ENCODE measurements around the gene KRTAP10-6.
"Not testable (repeated sequence)": the region's sequence is repeated elsewhere in the genome, so short reads cannot be mapped to it uniquely, and the experiment has no call there.

Gene KRTAP10-6

DNA sequence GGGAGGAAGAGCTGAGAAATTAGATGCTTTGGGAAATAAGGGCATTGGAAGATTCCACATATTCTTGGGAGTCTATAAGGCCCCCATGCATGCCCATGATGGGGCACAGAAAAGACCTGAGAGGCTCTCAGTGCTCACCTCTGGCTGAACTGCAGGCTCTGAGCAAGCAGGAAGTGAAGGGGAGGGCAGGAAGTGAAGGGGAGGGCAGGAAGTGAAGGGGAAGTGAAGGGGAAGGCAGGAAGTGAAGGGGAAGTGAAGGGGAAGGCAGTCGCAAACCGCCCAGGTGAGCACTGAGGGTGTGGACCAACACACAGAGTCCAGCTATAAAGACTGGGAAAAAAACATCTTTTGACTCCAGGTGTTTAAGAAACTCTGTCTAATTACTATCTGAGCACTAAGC is 38.1 kb upstream of the KRTAP10-6 start:
- H3K36me3 ChIP-seq (ENCODE audit: control insufficient read depth, insufficient read depth, low read length), result no peaks in the 10 kb centered on the region
- peaks cover 17% of the 10 kb centered on the region for H3K9me3 ChIP-seq (ENCODE audit: control insufficient read depth, low read length)
- peaks cover 18% of the 10 kb centered on the region for H3K4me1 ChIP-seq (ENCODE audit: control insufficient read depth, insufficient read depth, low read length, poor library complexity, severe bottlenecking)
- no peak overlapping the region for H3K27ac ChIP-seq (ENCODE audit: insufficient read depth, low read length, poor library complexity, severe bottlenecking)
- no peak overlapping the region for H3K4me3 ChIP-seq (ENCODE audit: insufficient read depth, low read depth, low read length, poor library complexity, severe bottlenecking)
- H3K27me3 ChIP-seq (replicated peaks; ENCODE audit: control insufficient read depth, insufficient read depth, low read length, poor library complexity, severe bottlenecking), result no peaks in the 10 kb centered on the region
- DNase-seq, result no peak

DNA sequence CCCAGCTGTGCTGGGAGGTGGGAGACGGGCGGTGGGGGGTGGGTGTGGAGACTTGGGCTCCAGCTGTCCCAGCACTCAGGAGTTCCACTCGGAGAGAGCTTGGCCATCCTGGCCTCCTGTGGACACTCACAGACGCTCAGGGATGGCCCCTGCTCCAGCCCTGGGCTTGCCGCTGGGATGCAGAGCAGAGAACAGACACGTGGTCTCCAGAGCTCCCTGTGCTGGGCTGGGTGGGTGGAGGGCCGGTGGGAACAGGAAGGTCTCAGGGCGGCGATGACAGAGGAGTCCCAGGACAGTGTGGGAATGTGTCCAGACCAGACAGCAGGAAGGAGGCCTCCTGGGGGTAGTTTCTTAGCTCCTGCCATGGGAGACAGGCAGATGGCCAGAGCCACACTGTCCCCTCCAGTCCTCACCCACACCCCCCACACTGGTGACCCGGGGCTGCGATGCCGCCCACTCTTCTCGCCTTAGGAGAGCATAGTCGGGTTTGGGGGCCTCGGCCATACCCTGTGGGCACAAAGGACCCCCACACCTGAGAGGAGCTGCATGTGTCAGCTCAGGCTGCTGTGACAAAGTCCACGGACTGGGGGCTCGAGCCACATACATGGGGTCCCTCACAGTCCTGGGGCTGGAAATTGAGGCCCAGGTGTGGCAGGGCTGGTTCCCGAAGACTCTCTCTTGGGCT is 36.5 kb upstream of the KRTAP10-6 start:
- no peak overlapping the region for H3K4me3 ChIP-seq (ENCODE audit: insufficient read depth, low read depth, low read length, poor library complexity, severe bottlenecking)
- DNase-seq, result no peak
- peaks cover 18% of the 10 kb centered on the region for H3K4me1 ChIP-seq (ENCODE audit: control insufficient read depth, insufficient read depth, low read length, poor library complexity, severe bottlenecking)
- no peaks in the 10 kb centered on the region for H3K27me3 ChIP-seq (replicated peaks; ENCODE audit: control insufficient read depth, insufficient read depth, low read length, poor library complexity, severe bottlenecking)
- no peak overlapping the region for H3K27ac ChIP-seq (ENCODE audit: insufficient read depth, low read length, poor library complexity, severe bottlenecking)
- peaks cover 24% of the 10 kb centered on the region for H3K9me3 ChIP-seq (ENCODE audit: control insufficient read depth, low read length)
- H3K36me3 ChIP-seq (ENCODE audit: control insufficient read depth, insufficient read depth, low read length), result no peaks in the 10 kb centered on the region

DNA sequence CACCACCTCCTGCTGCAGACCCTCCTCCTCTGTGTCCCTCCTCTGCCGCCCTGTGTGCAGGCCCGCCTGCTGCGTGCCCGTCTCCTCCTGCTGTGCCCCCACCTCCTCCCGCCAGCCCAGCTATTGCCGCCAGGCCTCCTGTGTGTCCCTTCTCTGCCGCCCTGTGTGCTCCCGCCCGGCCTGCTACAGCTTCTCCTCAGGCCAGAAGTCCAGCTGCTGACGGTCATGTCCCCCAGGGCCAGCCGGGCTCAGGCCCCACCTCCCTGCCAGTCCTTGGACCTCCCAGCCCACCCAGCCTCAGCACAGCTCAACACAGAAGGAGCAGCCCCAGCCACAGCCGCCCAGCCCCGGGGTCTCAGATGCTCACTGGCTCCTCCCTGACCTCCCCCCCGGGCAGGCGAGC is 35.5 kb upstream of the KRTAP10-6 start:
- H3K27ac ChIP-seq (ENCODE audit: insufficient read depth, low read length, poor library complexity, severe bottlenecking); H3K4me3 ChIP-seq (ENCODE audit: insufficient read depth, low read depth, low read length, poor library complexity, severe bottlenecking); DNase-seq; H3K36me3 ChIP-seq (ENCODE audit: control insufficient read depth, insufficient read depth, low read length); H3K27me3 ChIP-seq (replicated peaks; ENCODE audit: control insufficient read depth, insufficient read depth, low read length, poor library complexity, severe bottlenecking): not testable (repeated sequence)
- Histone ChIP-seq H3K9me3 (ENCODE audit: control insufficient read depth, low read length) (peaks cover 24% of the 10 kb centered on the region), H3K4me1 (ENCODE audit: control insufficient read depth, insufficient read depth, low read length, poor library complexity, severe bottlenecking) (peaks cover 18% of the 10 kb centered on the region)

DNA sequence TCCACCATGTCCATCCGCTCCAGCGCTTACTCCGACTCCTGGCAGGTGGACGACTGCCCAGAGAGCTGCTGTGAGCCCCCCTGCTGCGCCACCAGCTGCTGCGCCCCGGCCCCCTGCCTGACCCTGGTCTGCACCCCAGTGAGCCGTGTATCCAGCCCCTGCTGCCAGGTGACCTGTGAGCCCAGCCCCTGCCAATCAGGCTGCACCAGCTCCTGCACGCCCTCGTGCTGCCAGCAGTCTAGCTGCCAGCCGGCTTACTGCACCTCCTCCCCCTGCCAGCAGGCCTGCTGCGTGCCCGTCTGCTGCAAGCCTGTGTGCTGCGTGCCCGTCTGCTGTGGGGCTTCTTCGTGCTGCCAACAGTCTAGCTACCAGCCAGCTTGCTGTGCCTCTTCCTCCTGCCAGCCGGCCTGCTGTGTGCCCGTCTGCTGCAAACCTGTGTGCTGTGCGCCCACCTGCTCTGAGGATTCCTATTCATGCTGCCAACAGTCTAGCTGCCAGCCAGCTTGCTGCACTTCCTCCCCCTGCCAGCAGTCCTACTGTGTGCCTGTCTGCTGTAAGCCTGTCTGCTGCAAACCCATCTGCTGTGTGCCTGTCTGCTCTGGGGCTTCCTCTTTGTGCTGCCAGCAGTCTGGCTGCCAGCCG is 35.0 kb upstream of the KRTAP10-6 start:
- Histone ChIP-seq H3K9me3 (ENCODE audit: control insufficient read depth, low read length) (peaks cover 24% of the 10 kb centered on the region), H3K4me1 (ENCODE audit: control insufficient read depth, insufficient read depth, low read length, poor library complexity, severe bottlenecking) (peaks cover 18% of the 10 kb centered on the region)
- not testable (repeated sequence) for H3K27ac ChIP-seq (ENCODE audit: insufficient read depth, low read length, poor library complexity, severe bottlenecking); H3K36me3 ChIP-seq (ENCODE audit: control insufficient read depth, insufficient read depth, low read length); DNase-seq; H3K27me3 ChIP-seq (replicated peaks; ENCODE audit: control insufficient read depth, insufficient read depth, low read length, poor library complexity, severe bottlenecking); H3K4me3 ChIP-seq (ENCODE audit: insufficient read depth, low read depth, low read length, poor library complexity, severe bottlenecking)

DNA sequence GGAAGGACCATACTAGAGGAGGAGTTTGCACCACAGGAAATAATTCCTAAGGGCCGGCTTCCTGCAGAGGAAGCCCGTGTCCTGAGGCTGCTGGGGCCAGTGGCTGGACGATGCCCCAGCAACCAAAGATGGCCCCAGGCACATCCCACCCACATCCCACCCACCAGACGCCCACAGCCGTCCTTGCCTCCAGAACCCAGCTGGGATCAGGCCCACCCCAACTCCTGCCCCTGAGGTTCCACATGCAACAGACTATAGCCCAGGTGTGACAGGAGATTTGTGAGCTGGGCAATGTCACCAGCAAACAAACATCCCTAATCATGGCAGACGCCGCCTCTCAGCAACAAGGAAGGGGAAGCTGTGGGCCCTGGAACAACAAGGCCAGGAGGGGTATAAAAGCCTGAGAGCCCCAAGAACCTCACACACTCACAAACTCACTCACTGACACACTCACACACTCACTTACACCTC is 34.4 kb upstream of the KRTAP10-6 start, which contains the start of gene KRTAP10-9:
KRTAP10-9 (plus strand) TSS at position 421 of the 471 bp plus-strand sequence. CDS start 79 bp downstream, outside the sequence.
- no peak for DNase-seq
- Histone ChIP-seq H3K4me1 (ENCODE audit: control insufficient read depth, insufficient read depth, low read length, poor library complexity, severe bottlenecking) (peaks cover 18% of the 10 kb centered on the region), H3K36me3 (ENCODE audit: control insufficient read depth, insufficient read depth, low read length) (no peaks in the 10 kb centered on the region), H3K4me3 (ENCODE audit: insufficient read depth, low read depth, low read length, poor library complexity, severe bottlenecking) (no peak within 1 kb of the TSS), H3K27ac (ENCODE audit: insufficient read depth, low read length, poor library complexity, severe bottlenecking) (no peak within 1 kb of the TSS), H3K9me3 (ENCODE audit: control insufficient read depth, low read length) (peaks cover 23% of the 10 kb centered on the region), H3K27me3 (replicated peaks; ENCODE audit: control insufficient read depth, insufficient read depth, low read length, poor library complexity, severe bottlenecking) (no peaks in the 10 kb centered on the region)

DNA sequence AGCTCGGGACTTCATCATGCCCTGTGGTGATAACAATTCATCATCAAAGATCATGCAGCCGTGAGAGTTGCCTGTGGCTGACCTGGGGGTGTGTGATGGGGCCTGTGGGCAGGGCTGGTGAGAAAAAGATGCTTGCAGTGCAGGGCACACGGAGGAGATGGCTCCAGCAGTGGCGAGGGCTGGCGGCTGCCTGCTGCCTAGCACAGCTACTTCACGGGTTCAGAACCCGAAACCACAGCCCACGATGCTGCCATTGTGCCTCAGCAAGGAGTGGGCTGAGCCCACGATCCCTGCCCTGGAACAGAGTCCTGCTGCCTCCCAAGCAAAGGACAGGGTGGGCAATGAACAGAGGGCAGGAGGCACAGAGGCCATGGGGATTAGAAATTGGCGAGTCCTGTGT is 34.0 kb upstream of the KRTAP10-6 start:
- no peak overlapping the region for H3K27ac ChIP-seq (ENCODE audit: insufficient read depth, low read length, poor library complexity, severe bottlenecking)
- peaks cover 18% of the 10 kb centered on the region for H3K4me1 ChIP-seq (ENCODE audit: control insufficient read depth, insufficient read depth, low read length, poor library complexity, severe bottlenecking)
- H3K36me3 ChIP-seq (ENCODE audit: control insufficient read depth, insufficient read depth, low read length), result no peaks in the 10 kb centered on the region
- H3K27me3 ChIP-seq (replicated peaks; ENCODE audit: control insufficient read depth, insufficient read depth, low read length, poor library complexity, severe bottlenecking), result no peaks in the 10 kb centered on the region
- peaks cover 19% of the 10 kb centered on the region for H3K9me3 ChIP-seq (ENCODE audit: control insufficient read depth, low read length)
- no peak overlapping the region for H3K4me3 ChIP-seq (ENCODE audit: insufficient read depth, low read depth, low read length, poor library complexity, severe bottlenecking)
- no peak for DNase-seq

DNA sequence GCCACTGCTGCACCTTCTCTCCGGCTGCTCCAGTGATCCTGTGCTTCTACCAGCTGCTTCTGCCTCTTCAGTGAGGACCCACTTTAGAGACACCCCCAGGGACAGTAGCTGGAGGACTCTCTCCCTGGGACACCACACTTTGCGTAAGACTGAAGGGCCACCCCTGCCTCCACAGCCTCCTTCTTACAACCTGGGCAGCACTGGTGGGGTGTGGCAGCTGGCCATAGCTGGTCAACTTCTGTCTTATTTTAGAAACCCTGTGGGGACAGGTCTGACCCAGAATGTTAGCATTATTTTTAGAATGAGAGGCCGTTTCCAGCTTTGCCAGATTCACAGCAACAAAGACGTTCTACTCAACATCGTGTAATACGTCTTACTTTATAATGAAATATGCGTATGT is 33.5 kb upstream of the KRTAP10-6 start:
- DNase-seq, result no peak
- Histone ChIP-seq H3K27me3 (replicated peaks; ENCODE audit: control insufficient read depth, insufficient read depth, low read length, poor library complexity, severe bottlenecking) (no peaks in the 10 kb centered on the region), H3K4me3 (ENCODE audit: insufficient read depth, low read depth, low read length, poor library complexity, severe bottlenecking) (no peak overlapping the region), H3K27ac (ENCODE audit: insufficient read depth, low read length, poor library complexity, severe bottlenecking) (no peak overlapping the region), H3K4me1 (ENCODE audit: control insufficient read depth, insufficient read depth, low read length, poor library complexity, severe bottlenecking) (peaks cover 18% of the 10 kb centered on the region), H3K36me3 (ENCODE audit: control insufficient read depth, insufficient read depth, low read length) (no peaks in the 10 kb centered on the region), H3K9me3 (ENCODE audit: control insufficient read depth, low read length) (peaks cover 15% of the 10 kb centered on the region)

DNA sequence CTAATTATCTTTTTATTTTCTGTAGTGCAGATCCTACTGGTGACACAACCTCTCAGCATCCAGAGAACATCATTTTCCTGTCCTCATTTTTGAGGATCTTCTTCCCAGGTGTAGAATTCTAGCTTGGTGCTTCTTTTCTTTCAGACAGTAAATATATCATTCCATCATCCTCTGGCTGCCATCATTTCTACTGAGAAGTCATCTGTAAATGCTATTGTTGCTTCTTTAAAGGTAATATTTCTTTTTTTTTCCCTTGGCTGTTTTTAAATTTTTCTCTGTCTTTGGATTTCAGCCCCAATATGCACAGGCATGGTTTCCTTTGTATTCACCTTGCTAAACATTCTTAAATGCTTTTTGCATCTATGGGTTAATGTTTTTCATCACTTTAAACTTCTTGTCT is 31.3 kb upstream of the KRTAP10-6 start:
- H3K27ac ChIP-seq (ENCODE audit: insufficient read depth, low read length, poor library complexity, severe bottlenecking), result no peak overlapping the region
- no peak overlapping the region for H3K4me3 ChIP-seq (ENCODE audit: insufficient read depth, low read depth, low read length, poor library complexity, severe bottlenecking)
- H3K4me1 ChIP-seq (ENCODE audit: control insufficient read depth, insufficient read depth, low read length, poor library complexity, severe bottlenecking), result peaks cover 14% of the 10 kb centered on the region
- no peaks in the 10 kb centered on the region for H3K36me3 ChIP-seq (ENCODE audit: control insufficient read depth, insufficient read depth, low read length)
- no peak for DNase-seq
- H3K27me3 ChIP-seq (replicated peaks; ENCODE audit: control insufficient read depth, insufficient read depth, low read length, poor library complexity, severe bottlenecking), result no peaks in the 10 kb centered on the region
- peaks cover 7% of the 10 kb centered on the region for H3K9me3 ChIP-seq (ENCODE audit: control insufficient read depth, low read length)

DNA sequence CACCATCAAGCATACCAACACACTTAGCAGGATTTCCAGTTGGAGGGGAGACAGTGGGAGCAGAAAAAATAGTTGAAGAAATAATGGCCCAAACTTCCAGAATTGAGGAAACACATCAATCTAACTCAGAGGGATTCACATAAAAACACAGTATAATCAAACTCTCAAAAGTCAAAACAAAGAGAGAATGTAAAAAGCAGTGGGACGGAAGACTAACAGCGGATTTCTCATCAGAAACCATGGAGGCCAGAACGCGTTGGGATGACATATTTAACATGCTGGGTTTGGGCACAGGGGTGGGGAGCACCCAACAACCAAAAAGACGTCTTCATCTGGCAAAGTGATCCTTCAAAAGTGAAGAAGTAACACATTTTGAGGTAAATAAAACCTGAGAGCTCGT is 27.6 kb upstream of the KRTAP10-6 start:
- Histone ChIP-seq H3K9me3 (ENCODE audit: control insufficient read depth, low read length) (peaks cover 7% of the 10 kb centered on the region), H3K27ac (ENCODE audit: insufficient read depth, low read length, poor library complexity, severe bottlenecking) (no peak overlapping the region), H3K36me3 (ENCODE audit: control insufficient read depth, insufficient read depth, low read length) (no peaks in the 10 kb centered on the region)

DNA sequence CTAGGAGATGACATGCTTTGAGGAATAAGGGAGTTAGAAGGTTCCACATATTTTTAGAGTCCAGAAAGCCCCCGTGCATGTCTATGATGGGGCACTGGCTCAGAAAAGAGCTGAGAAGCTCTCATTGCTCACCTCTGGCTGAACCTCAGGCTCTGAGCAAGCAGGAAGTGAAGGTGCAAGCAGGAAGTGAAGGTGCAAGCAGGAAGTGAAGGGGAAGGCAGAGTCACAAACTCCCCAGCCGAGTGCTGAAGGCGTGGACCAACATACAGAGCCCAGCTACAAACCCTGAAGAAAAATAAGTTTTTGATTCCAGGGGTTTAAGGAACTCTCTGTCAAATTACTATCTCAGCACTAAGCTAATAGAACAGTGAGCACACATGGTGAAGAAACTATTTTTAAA is 26.6 kb upstream of the KRTAP10-6 start:
- Histone ChIP-seq H3K4me1 (ENCODE audit: control insufficient read depth, insufficient read depth, low read length, poor library complexity, severe bottlenecking) (peaks cover 25% of the 10 kb centered on the region), H3K4me3 (ENCODE audit: insufficient read depth, low read depth, low read length, poor library complexity, severe bottlenecking) (no peak overlapping the region), H3K27me3 (replicated peaks; ENCODE audit: control insufficient read depth, insufficient read depth, low read length, poor library complexity, severe bottlenecking) (no peaks in the 10 kb centered on the region), H3K9me3 (ENCODE audit: control insufficient read depth, low read length) (peaks cover under 1% of the 10 kb centered on the region), H3K27ac (ENCODE audit: insufficient read depth, low read length, poor library complexity, severe bottlenecking) (peak overlapping the region; percentile 44), H3K36me3 (ENCODE audit: control insufficient read depth, insufficient read depth, low read length) (no peaks in the 10 kb centered on the region)
- DNase-seq, result peak; percentile 36 to 51 (median 45)

More for the DNA sequence above, 27.6 kb upstream of the KRTAP10-6 start:
- Histone ChIP-seq H3K4me3 (ENCODE audit: insufficient read depth, low read depth, low read length, poor library complexity, severe bottlenecking) (no peak overlapping the region), H3K4me1 (ENCODE audit: control insufficient read depth, insufficient read depth, low read length, poor library complexity, severe bottlenecking) (peaks cover 25% of the 10 kb centered on the region), H3K27me3 (replicated peaks; ENCODE audit: control insufficient read depth, insufficient read depth, low read length, poor library complexity, severe bottlenecking) (no peaks in the 10 kb centered on the region)
- no peak for DNase-seq

Measured in effector memory CD4-positive, alpha-beta T cell (primary cell).